K562 (cell line): Measurements from ENCODE around the gene ALDH6A1. TPM values are rescaled to one million over a fixed set of nuclear protein-coding genes. Genes with fewer than 3 reads are reported as not detected.

ENCODE experiments used
- CBX8 ChIP-seq: fragments of 200-600 bp; sonication (generic); IDR thresholded peaks from 2 replicates; pipeline ENCODE4 v1.6.1; 2012; ENCODE audit warnings: borderline replicate concordance, mixed run types, low read depth, mild to moderate bottlenecking, moderate library complexity, mixed read lengths, low read length, control low read depth, inconsistent platforms; ENCODE audit not compliant: poor library complexity, severe bottlenecking; ENCODE audit errors: extremely low read depth
- KDM2B ChIP-seq: fragments of 250-450 bp; sonication (Bioruptor Pico); IDR thresholded peaks from 2 replicates; pipeline ENCODE4 v1.8.0; 2021; ENCODE audit warnings: mild to moderate bottlenecking, moderate library complexity
- MIER1 ChIP-seq: fragments of 450-650 bp; IDR thresholded peaks from 2 replicates; pipeline ENCODE4 v1.6.1; 2016; ENCODE audit warnings: antibody characterized with exemption, mild to moderate bottlenecking, low read depth
- POLR3A ChIP-seq: IDR thresholded peaks from 2 replicates; pipeline ENCODE4 v1.6.1; 2011; ENCODE audit warnings: borderline replicate concordance, mild to moderate bottlenecking, moderate library complexity; ENCODE audit not compliant: insufficient read length, insufficient read depth; ENCODE audit errors: extremely low read depth
- RHOXF2B ChIP-seq: fragments of 250-450 bp; sonication (Bioruptor Pico); conservative IDR thresholded peaks from 2 replicates; pipeline ENCODE4 v1.5.1; 2021
- SAP30 ChIP-seq: fragments of 200-600 bp; sonication (generic); IDR thresholded peaks from 2 replicates; pipeline ENCODE4 v1.6.1; 2012; ENCODE audit warnings: borderline replicate concordance, low read depth, mild to moderate bottlenecking, moderate library complexity, low read length, control low read depth, inconsistent platforms; ENCODE audit not compliant: insufficient read depth, poor library complexity, severe bottlenecking
- SIRT6 ChIP-seq: IDR thresholded peaks from one replicate; pipeline ENCODE4 v1.6.1; 2012; ENCODE audit warnings: low read depth, mild to moderate bottlenecking, control low read depth, inconsistent platforms, low read length, moderate library complexity
- SP1 ChIP-seq: sonication (generic); formaldehyde crosslinking; IDR thresholded peaks from 2 replicates; pipeline ENCODE4 v1.8.1; 2022; ENCODE audit warnings: mild to moderate bottlenecking, missing genetic modification reagents
- SRSF3 ChIP-seq: fragments of 200-400 bp; formaldehyde crosslinking; IDR thresholded peaks from 2 replicates; pipeline ENCODE4 v1.6.1; 2016; ENCODE audit warnings: mild to moderate bottlenecking, low read length, moderate library complexity; ENCODE audit not compliant: insufficient read depth
- U2AF1 ChIP-seq: fragments of 200-400 bp; formaldehyde crosslinking; optimal IDR thresholded peaks from 2 replicates; pipeline ENCODE3; 2017; ENCODE audit warnings: mild to moderate bottlenecking, low read depth, low read length, moderate library complexity
- ZNF12 ChIP-seq: sonication (generic); formaldehyde crosslinking; IDR thresholded peaks from 2 replicates; pipeline ENCODE4 v1.4.0; 2020; ENCODE audit warnings: mild to moderate bottlenecking, missing genetic modification reagents
- ZNF124 ChIP-seq: sonication (generic); formaldehyde crosslinking; IDR thresholded peaks from 2 replicates; pipeline ENCODE4 v1.8.1; 2022; ENCODE audit warnings: missing genetic modification reagents
- ZNF174 ChIP-seq: fragments of 250-450 bp; sonication (Bioruptor Pico); IDR thresholded peaks from 2 replicates; pipeline ENCODE4 v1.4.0; 2020; ENCODE audit warnings: mild to moderate bottlenecking
- ZNF23 ChIP-seq: fragments of 250-450 bp; sonication (Bioruptor Pico); IDR thresholded peaks from 2 replicates; pipeline ENCODE4 v1.4.0; 2020; ENCODE audit warnings: mild to moderate bottlenecking
- ZNF589 ChIP-seq: fragments of 200-800 bp; sonication (Bioruptor generic); IDR thresholded peaks from 2 replicates; pipeline ENCODE4 v1.6.1; 2016; ENCODE audit warnings: low read depth, missing genetic modification characterization, missing compliant biosample characterization
- polyA plus RNA-seq, 8 experiments: library from polyadenylated mRNA; depleted of rRNA in 4 of 8; stranded (reverse) in 5 of 8; unstranded in 3 of 8; fragments of >200 nt; fragmentation: Nextera tagmentation in 2 of 8; fragmentation: Illumina TruSeq in 1 of 8; extraction: Ambion mirVana in 2 of 8; extraction: Trizol in 1 of 8; gene quantifications; 2 replicates each; pipeline versions ENCODE4 v1.2.1 to v1.2.3, GENCODE V29; 2011 to 2014; ENCODE audit warnings: inconsistent platforms in 1 of 8, missing spikeins in 1 of 8
- total RNA-seq, 7 experiments: library from RNA; depleted of rRNA in 6 of 7; stranded (reverse); fragments of >200 nt in 6 of 7; fragmentation: Illumina TruSeq in 2 of 7; extraction: Trizol in 2 of 7; gene quantifications; 2 replicates each; pipeline versions ENCODE4 v1.2.1 to v1.2.3, GENCODE V29; 2011 to 2021; ENCODE audit warnings: low replicate concordance in 1 of 7
- TF ChIP-seq, protein P1 (sequence below), 2 experiments: fragments of 450-650 bp; IDR thresholded peaks; 2 replicates each; pipeline ENCODE4 v1.6.1; 2016
- TF ChIP-seq, protein P2 (sequence below): fragments of 150-350 bp; conservative IDR thresholded peaks from 2 replicates; pipeline ENCODE4 v1.6.1; 2014; ENCODE audit warnings: low read length
- TF ChIP-seq, protein P3 (sequence below): sonication (generic); formaldehyde crosslinking; IDR thresholded peaks from 2 replicates; pipeline ENCODE4 v1.8.0; 2023; ENCODE audit warnings: mild to moderate bottlenecking, missing genetic modification reagents

Gene ALDH6A1
- total and polyA plus RNA-seq, 9 of the 15 experiments (the other 6 are each of a cell fraction or from before 2014, with no cell fraction given), result 3.1 to 11.5 (median 4.6) TPM

DNA sequence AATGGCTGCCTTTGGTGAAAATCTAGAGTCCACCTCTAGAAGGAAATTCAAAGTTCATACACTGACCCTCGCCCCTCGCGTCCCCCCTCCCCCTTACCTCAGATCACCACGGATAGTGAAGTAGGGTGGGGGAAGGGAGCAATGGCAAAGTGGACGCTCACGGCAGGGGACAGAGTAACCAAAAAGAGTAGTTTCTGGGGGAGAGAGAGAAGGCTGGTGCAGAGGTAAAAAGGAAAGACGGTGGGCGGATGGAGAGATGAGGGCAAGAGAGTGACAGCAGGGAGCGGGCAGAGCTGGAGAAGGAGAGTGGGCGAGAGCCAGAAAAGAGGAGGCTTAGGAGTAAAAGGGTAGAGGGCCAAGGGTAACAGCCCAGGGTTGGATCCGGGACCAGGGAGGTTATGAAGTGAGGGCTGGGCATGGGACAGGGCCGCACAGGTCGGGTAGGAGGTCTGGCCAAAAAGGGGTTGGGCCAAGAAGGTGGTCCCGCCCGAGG is 423 bp downstream of the ALDH6A1 start (continued):
- TF ChIP-seq, protein P1, sequence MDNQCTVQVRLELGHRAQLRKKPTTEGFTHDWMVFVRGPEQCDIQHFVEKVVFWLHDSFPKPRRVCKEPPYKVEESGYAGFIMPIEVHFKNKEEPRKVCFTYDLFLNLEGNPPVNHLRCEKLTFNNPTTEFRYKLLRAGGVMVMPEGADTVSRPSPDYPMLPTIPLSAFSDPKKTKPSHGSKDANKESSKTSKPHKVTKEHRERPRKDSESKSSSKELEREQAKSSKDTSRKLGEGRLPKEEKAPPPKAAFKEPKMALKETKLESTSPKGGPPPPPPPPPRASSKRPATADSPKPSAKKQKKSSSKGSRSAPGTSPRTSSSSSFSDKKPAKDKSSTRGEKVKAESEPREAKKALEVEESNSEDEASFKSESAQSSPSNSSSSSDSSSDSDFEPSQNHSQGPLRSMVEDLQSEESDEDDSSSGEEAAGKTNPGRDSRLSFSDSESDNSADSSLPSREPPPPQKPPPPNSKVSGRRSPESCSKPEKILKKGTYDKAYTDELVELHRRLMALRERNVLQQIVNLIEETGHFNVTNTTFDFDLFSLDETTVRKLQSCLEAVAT (IDR thresholded peaks at IDR 0.05), result 0 out of 4 replicates have a peak, but pooled peaks of 1 of the 2 experiments have one; percentile 38
- TF ChIP-seq, protein P2, sequence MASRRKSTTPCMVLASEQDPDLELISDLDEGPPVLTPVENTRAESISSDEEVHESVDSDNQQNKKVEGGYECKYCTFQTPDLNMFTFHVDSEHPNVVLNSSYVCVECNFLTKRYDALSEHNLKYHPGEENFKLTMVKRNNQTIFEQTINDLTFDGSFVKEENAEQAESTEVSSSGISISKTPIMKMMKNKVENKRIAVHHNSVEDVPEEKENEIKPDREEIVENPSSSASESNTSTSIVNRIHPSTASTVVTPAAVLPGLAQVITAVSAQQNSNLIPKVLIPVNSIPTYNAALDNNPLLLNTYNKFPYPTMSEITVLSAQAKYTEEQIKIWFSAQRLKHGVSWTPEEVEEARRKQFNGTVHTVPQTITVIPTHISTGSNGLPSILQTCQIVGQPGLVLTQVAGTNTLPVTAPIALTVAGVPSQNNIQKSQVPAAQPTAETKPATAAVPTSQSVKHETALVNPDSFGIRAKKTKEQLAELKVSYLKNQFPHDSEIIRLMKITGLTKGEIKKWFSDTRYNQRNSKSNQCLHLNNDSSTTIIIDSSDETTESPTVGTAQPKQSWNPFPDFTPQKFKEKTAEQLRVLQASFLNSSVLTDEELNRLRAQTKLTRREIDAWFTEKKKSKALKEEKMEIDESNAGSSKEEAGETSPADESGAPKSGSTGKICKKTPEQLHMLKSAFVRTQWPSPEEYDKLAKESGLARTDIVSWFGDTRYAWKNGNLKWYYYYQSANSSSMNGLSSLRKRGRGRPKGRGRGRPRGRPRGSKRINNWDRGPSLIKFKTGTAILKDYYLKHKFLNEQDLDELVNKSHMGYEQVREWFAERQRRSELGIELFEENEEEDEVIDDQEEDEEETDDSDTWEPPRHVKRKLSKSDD, result no peak
- no peak for TF ChIP-seq ZNF23
- no peak for TF ChIP-seq CBX8
- TF ChIP-seq U2AF1, result no peak
- TF ChIP-seq SAP30, result peak; percentile 74
- TF ChIP-seq, protein P3, sequence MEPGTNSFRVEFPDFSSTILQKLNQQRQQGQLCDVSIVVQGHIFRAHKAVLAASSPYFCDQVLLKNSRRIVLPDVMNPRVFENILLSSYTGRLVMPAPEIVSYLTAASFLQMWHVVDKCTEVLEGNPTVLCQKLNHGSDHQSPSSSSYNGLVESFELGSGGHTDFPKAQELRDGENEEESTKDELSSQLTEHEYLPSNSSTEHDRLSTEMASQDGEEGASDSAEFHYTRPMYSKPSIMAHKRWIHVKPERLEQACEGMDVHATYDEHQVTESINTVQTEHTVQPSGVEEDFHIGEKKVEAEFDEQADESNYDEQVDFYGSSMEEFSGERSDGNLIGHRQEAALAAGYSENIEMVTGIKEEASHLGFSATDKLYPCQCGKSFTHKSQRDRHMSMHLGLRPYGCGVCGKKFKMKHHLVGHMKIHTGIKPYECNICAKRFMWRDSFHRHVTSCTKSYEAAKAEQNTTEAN (CRISPR knock-in tag), result no peak
- no peak for TF ChIP-seq RHOXF2B (CRISPR knock-in tag)
- no peak for TF ChIP-seq SP1
- no peak for TF ChIP-seq SRSF3
- no peak for TF ChIP-seq SIRT6
- TF ChIP-seq MIER1, result 0 out of 2 replicates have a peak, but pooled peaks have one; percentile 20
- TF ChIP-seq ZNF124, result no peak
- TF ChIP-seq KDM2B (CRISPR knock-in tag), result no peak
- no peak for TF ChIP-seq ZNF174 (CRISPR knock-in tag)
- TF ChIP-seq ZNF12 (CRISPR knock-in tag), result no peak
- no peak for TF ChIP-seq ZNF589 (CRISPR knock-in tag)
- TF ChIP-seq POLR3A, result no peak
